Activated naive CD4-positive, alpha-beta T cell treated with anti-CD3 and anti-CD28 coated beads for 36 hours (primary cell): ENCODE data around the gene NUSAP1. TPM values are rescaled to one million over a fixed set of nuclear protein-coding genes. Genes with fewer than 3 reads are reported as not detected.
"Not testable (repeated sequence)": the region's sequence is repeated elsewhere in the genome, so short reads cannot be mapped to it uniquely, and the experiment has no call there.

ENCODE experiments used
- CTCF ChIA-PET: fragments of 350-600 bp; sonication (Branson Sonifier 250); formaldehyde crosslinking; loops from one replicate; lab custom pipeline; 2021; ENCODE audit warnings: antibody characterized with exemption; lab: Charles Lee
- DNase-seq: peaks from one replicate; pipeline ENCODE4 v3.0.0-alpha.2; 2020
- H3K27ac Mint-ChIP-seq: one replicate; pipeline ENCODE4 v1.8.0; 2021; ENCODE audit warnings: mild to moderate bottlenecking, mixed read lengths
- H3K27me3 Mint-ChIP-seq: one replicate; pipeline ENCODE4 v1.8.0; 2021; ENCODE audit warnings: low read depth, mixed read lengths
- H3K36me3 Mint-ChIP-seq: one replicate; pipeline ENCODE4 v1.8.0; 2021; ENCODE audit warnings: low read depth, mixed read lengths
- H3K4me1 Mint-ChIP-seq: one replicate; pipeline ENCODE4 v1.8.0; 2021; ENCODE audit warnings: low read depth, mixed read lengths
- H3K4me3 Mint-ChIP-seq: one replicate; pipeline ENCODE4 v1.8.0; 2021; ENCODE audit warnings: mild to moderate bottlenecking, moderate library complexity, mixed read lengths
- H3K9me3 Mint-ChIP-seq: one replicate; pipeline ENCODE4 v1.8.0; 2021; ENCODE audit warnings: mixed read lengths
- intact Hi-C: fragments of 100-400 bp; cut with micrococcal nuclease; formaldehyde crosslinking; loops from one replicate; pipeline ENCODE4 v1.15.1; 2023
- total RNA-seq, 2 experiments: library from RNA; stranded (reverse); gene quantifications; one replicate each; pipeline ENCODE4 v1.2.3, GENCODE V29; 2021

NUSAP1 gene
- total RNA-seq, 2 experiments from 2014 or later, result 269 to 287 TPM

- Mint-ChIP-seq H3K4me3 (no peak overlapping the region), H3K4me1 (peaks cover 24% of the 10 kb centered on the region), H3K9me3 (no peaks in the 10 kb centered on the region), H3K27ac (no peak overlapping the region), H3K36me3 (peaks cover 54% of the 10 kb centered on the region), H3K27me3 (no peaks in the 10 kb centered on the region)
- no peak for DNase-seq
- CTCF ChIA-PET, result interaction anchor here (0.6 kb wide), 1 partner anchor 238 kb away, joined by 4 read pairs; no protein-coding TSS in a partner anchor
- intact Hi-C loops, result no loop called here
These were observed 3.9 kb downstream of the NUSAP1 start for GRCh38 chr15:41336549-41336948.

GRCh38 chr15:41337047-41337446 lies 4.4 kb downstream of the NUSAP1 start:
- no peak overlapping the region for H3K4me3 Mint-ChIP-seq
- peaks cover 24% of the 10 kb centered on the region for H3K4me1 Mint-ChIP-seq
- no peaks in the 10 kb centered on the region for H3K9me3 Mint-ChIP-seq
- no peak overlapping the region for H3K27ac Mint-ChIP-seq
- H3K27me3 Mint-ChIP-seq, result no peaks in the 10 kb centered on the region
- CTCF ChIA-PET, result no interaction called here
- no peak for DNase-seq
- H3K36me3 Mint-ChIP-seq, result peaks cover 59% of the 10 kb centered on the region
- intact Hi-C loops, result no loop called here

GRCh38 chr15:41337631-41338522 lies 5.2 kb downstream of the NUSAP1 start:
- H3K9me3 Mint-ChIP-seq, result no peaks in the 10 kb centered on the region
- DNase-seq, result no peak
- H3K27ac Mint-ChIP-seq, result no peak overlapping the region
- intact Hi-C loops, result no loop called here
- no peak overlapping the region for H3K4me3 Mint-ChIP-seq
- no peaks in the 10 kb centered on the region for H3K27me3 Mint-ChIP-seq
- peaks cover 62% of the 10 kb centered on the region for H3K36me3 Mint-ChIP-seq
- peaks cover 24% of the 10 kb centered on the region for H3K4me1 Mint-ChIP-seq
- CTCF ChIA-PET, result no interaction called here

- CTCF ChIA-PET, result interaction anchor here (0.6 kb wide), 1 partner anchor 341 kb away, joined by 5 read pairs; no protein-coding TSS in a partner anchor
These were observed 7.6 kb downstream of the NUSAP1 start for GRCh38 chr15:41340189-41340695.

GRCh38 chr15:41341519-41341918 lies 8.8 kb downstream of the NUSAP1 start:
- intact Hi-C loops, result no loop called here
- CTCF ChIA-PET, result no interaction called here

More at GRCh38 chr15:41340189-41340695, 7.6 kb downstream of the NUSAP1 start:
- H3K27ac Mint-ChIP-seq, result no peak overlapping the region
- H3K4me1 Mint-ChIP-seq, result peaks cover 15% of the 10 kb centered on the region
- H3K9me3 Mint-ChIP-seq, result no peaks in the 10 kb centered on the region
- intact Hi-C loops, result no loop called here
- H3K4me3 Mint-ChIP-seq, result no peak overlapping the region
- H3K27me3 Mint-ChIP-seq, result no peaks in the 10 kb centered on the region
- no peak for DNase-seq
- peaks cover 65% of the 10 kb centered on the region for H3K36me3 Mint-ChIP-seq

GRCh38 chr15:41347236-41347635 lies 14.6 kb downstream of the NUSAP1 start:
- Mint-ChIP-seq H3K27me3 (no peaks in the 10 kb centered on the region), H3K9me3 (no peaks in the 10 kb centered on the region), H3K27ac (no peak overlapping the region), H3K36me3 (peaks cover 73% of the 10 kb centered on the region), H3K4me3 (no peak overlapping the region), H3K4me1 (no peaks in the 10 kb centered on the region)
- DNase-seq, result no peak
- intact Hi-C loops, result no loop called here
- CTCF ChIA-PET, result interaction anchor here (0.6 kb wide), 2 partner anchors 80 to 171 kb away, joined by 3 read pairs; no protein-coding TSS in a partner anchor

More at GRCh38 chr15:41341519-41341918, 8.8 kb downstream of the NUSAP1 start:
- no peaks in the 10 kb centered on the region for H3K27me3 Mint-ChIP-seq
- no peak overlapping the region for H3K4me3 Mint-ChIP-seq
- no peak for DNase-seq
- H3K27ac Mint-ChIP-seq, result no peak overlapping the region
- H3K4me1 Mint-ChIP-seq, result peaks cover 12% of the 10 kb centered on the region
- no peaks in the 10 kb centered on the region for H3K9me3 Mint-ChIP-seq
- H3K36me3 Mint-ChIP-seq, result peaks cover 77% of the 10 kb centered on the region

GRCh38 chr15:41350057-41350717 lies 17.5 kb downstream of the NUSAP1 start:
- no peak overlapping the region for H3K4me3 Mint-ChIP-seq
- CTCF ChIA-PET, result interaction anchor here (0.6 to 0.7 kb wide), 2 partner anchors 30 to 197 kb away, joined by 3 to 4 read pairs; no protein-coding TSS in a partner anchor
- H3K4me1 Mint-ChIP-seq, result no peaks in the 10 kb centered on the region
- H3K27me3 Mint-ChIP-seq, result no peaks in the 10 kb centered on the region
- intact Hi-C loops, result no loop called here
- H3K9me3 Mint-ChIP-seq, result no peaks in the 10 kb centered on the region
- H3K27ac Mint-ChIP-seq, result no peak overlapping the region
- DNase-seq, result no peak
- H3K36me3 Mint-ChIP-seq, result peaks cover 68% of the 10 kb centered on the region

- CTCF ChIA-PET, result no interaction called here
- DNase-seq, result no peak
- H3K27ac Mint-ChIP-seq, result no peak overlapping the region
- H3K9me3 Mint-ChIP-seq, result no peaks in the 10 kb centered on the region
- H3K36me3 Mint-ChIP-seq, result peaks cover 64% of the 10 kb centered on the region
- no peaks in the 10 kb centered on the region for H3K27me3 Mint-ChIP-seq
- H3K4me1 Mint-ChIP-seq, result no peaks in the 10 kb centered on the region
- intact Hi-C loops, result no loop called here
- H3K4me3 Mint-ChIP-seq, result no peak overlapping the region
These were observed 21.7 kb downstream of the NUSAP1 start for GRCh38 chr15:41354371-41354770.

- H3K27me3 Mint-ChIP-seq, result no peaks in the 10 kb centered on the region
- DNase-seq, result no peak
- no peak overlapping the region for H3K4me3 Mint-ChIP-seq
- intact Hi-C loops, result loop anchor here (1.0 kb wide), 1 partner anchor 34 kb away; no protein-coding TSS in a partner anchor
- no peaks in the 10 kb centered on the region for H3K4me1 Mint-ChIP-seq
- peaks cover 66% of the 10 kb centered on the region for H3K36me3 Mint-ChIP-seq
- CTCF ChIA-PET, result no interaction called here
- H3K9me3 Mint-ChIP-seq, result no peaks in the 10 kb centered on the region
- H3K27ac Mint-ChIP-seq, result no peak overlapping the region
These were observed 34.7 kb downstream of the NUSAP1 start for GRCh38 chr15:41367418-41367817.

- Mint-ChIP-seq H3K36me3 (peaks cover 40% of the 10 kb centered on the region), H3K4me1 (no peaks in the 10 kb centered on the region), H3K27ac (no peak overlapping the region), H3K27me3 (no peaks in the 10 kb centered on the region), H3K4me3 (no peak overlapping the region), H3K9me3 (no peaks in the 10 kb centered on the region)
- CTCF ChIA-PET, result no interaction called here
- intact Hi-C loops, result no loop called here
- no peak for DNase-seq
These were observed 45.3 kb downstream of the NUSAP1 start for GRCh38 chr15:41377978-41378377.

GRCh38 chr15:41383974-41384749 lies 51.5 kb downstream of the NUSAP1 start:
- H3K36me3 Mint-ChIP-seq, result peaks cover 19% of the 10 kb centered on the region
- H3K27ac Mint-ChIP-seq, H3K27me3 Mint-ChIP-seq, H3K4me3 Mint-ChIP-seq, CTCF ChIA-PET, H3K4me1 Mint-ChIP-seq, H3K9me3 Mint-ChIP-seq, intact Hi-C loops, DNase-seq: not testable (repeated sequence)

GRCh38 chr15:41387646-41388045 lies 55.0 kb downstream of the NUSAP1 start:
- Mint-ChIP-seq H3K27me3 (no peaks in the 10 kb centered on the region), H3K4me1 (peaks cover 3% of the 10 kb centered on the region), H3K9me3 (no peaks in the 10 kb centered on the region), H3K36me3 (peaks cover 9% of the 10 kb centered on the region), H3K27ac (no peak overlapping the region), H3K4me3 (no peak overlapping the region)
- DNase-seq, result no peak
- CTCF ChIA-PET, result interaction anchor here (1.0 kb wide), 1 partner anchor 484 kb away, joined by 3 read pairs; no protein-coding TSS in a partner anchor
- intact Hi-C loops, result no loop called here
